Panc1 (cell line): ENCODE measurements around the gene MAP3K1. TPM values are rescaled to one million over a fixed set of nuclear protein-coding genes. Genes with fewer than 3 reads are reported as not detected.

Experiments used
- ATAC-seq: fragments of 200-7000 bp; cut with Tn5 transposase; 2 replicates; pipeline ENCODE4 v1.9.1; 2020; ENCODE audit warnings: mild to moderate bottlenecking, moderate library complexity
- BruUV-seq: library from RNA; stranded (reverse); fragments of 400-500 nt; replicated peaks from 2 replicates; lab custom pipeline; 2021; lab: Mats Ljungman, UMichigan
- CTCF ChIA-PET: fragments of 300-600 bp; sonication (Branson Sonifier 250); formaldehyde crosslinking; loops from one replicate; lab custom pipeline; 2022; ENCODE audit warnings: antibody characterized with exemption; lab: Charles Lee
- POLR2A ChIA-PET: fragments of 300-600 bp; sonication (Branson Sonifier 250); formaldehyde crosslinking; loops from one replicate; lab custom pipeline; 2022; ENCODE audit warnings: antibody characterized with exemption; lab: Charles Lee
- DNase-seq: peaks from one replicate; pipeline ENCODE4 v3.0.0-alpha.2; 2010; ENCODE audit warnings: low read depth, low spot score
- H3K27ac ChIP-seq: 2 replicates; pipeline ENCODE4 v1.5.1; 2011; ENCODE audit warnings: mild to moderate bottlenecking, low read length, inconsistent platforms
- H3K27me3 ChIP-seq: fragments of 200-500 bp; sonication (Bioruptor generic); 2 replicates; pipeline ENCODE4 v1.6.0; 2014; ENCODE audit warnings: low read length, inconsistent platforms; ENCODE audit not compliant: control insufficient read depth, insufficient read depth
- H3K36me3 ChIP-seq: fragments of 200-500 bp; sonication (Bioruptor generic); 2 replicates; pipeline ENCODE4 v1.5.1; 2014; ENCODE audit warnings: inconsistent platforms, mild to moderate bottlenecking, low read length, moderate library complexity; ENCODE audit not compliant: control insufficient read depth, insufficient read depth
- H3K4me1 ChIP-seq: 2 replicates; pipeline ENCODE4 v1.5.1; 2011; ENCODE audit warnings: inconsistent platforms, mild to moderate bottlenecking, low read length, moderate library complexity; ENCODE audit not compliant: control insufficient read depth, insufficient read depth
- H3K4me3 ChIP-seq, 2 experiments: 2 replicates each; pipeline ENCODE4 v1.5.1; 2011 to 2012; ENCODE audit warnings: low read depth in 2 of 2, low read length in 2 of 2, mild to moderate bottlenecking in 2 of 2, inconsistent platforms in 1 of 2, moderate library complexity in 1 of 2
- H3K9me3 ChIP-seq: fragments of 200-500 bp; sonication (Bioruptor generic); 2 replicates; pipeline ENCODE4 v1.5.1; 2014; ENCODE audit warnings: low read depth, mild to moderate bottlenecking, inconsistent platforms, low read length, moderate library complexity; ENCODE audit not compliant: control insufficient read depth, insufficient read depth
- CTCF ChIP-seq: fragments of 450-650 bp; IDR thresholded peaks from 2 replicates; pipeline ENCODE4 v1.5.1; 2017; ENCODE audit warnings: mild to moderate bottlenecking
- POLR2AphosphoS5 ChIP-seq: IDR thresholded peaks from 2 replicates; pipeline ENCODE4 v1.6.1; 2012; ENCODE audit warnings: mild to moderate bottlenecking, low read depth, low read length, moderate library complexity
- SIN3A ChIP-seq: IDR thresholded peaks from 2 replicates; pipeline ENCODE4 v1.6.1; 2012; ENCODE audit warnings: low read depth, mild to moderate bottlenecking, low read length, moderate library complexity, borderline replicate concordance; ENCODE audit not compliant: insufficient read depth
- TCF7L2 ChIP-seq: IDR thresholded peaks from 2 replicates; pipeline ENCODE4 v1.6.1; 2011; ENCODE audit warnings: mild to moderate bottlenecking, low read depth, low read length, inconsistent platforms
- in situ Hi-C: cut with HindIII; loops from 2 replicates; pipeline ENCODE4 v1.10.0; 2016; ENCODE audit warnings: low sequenced_read_pairs, low pct_unique_long_range_greater_than_20kb
- intact Hi-C: fragments of 100-400 bp; cut with micrococcal nuclease; formaldehyde crosslinking; loops from one replicate; pipeline ENCODE4 v1.10.0; 2022; ENCODE audit not compliant: unreplicated experiment
- total RNA-seq: library from RNA; stranded (reverse); gene quantifications from one replicate; pipeline ENCODE4 v1.2.1, GENCODE V29; 2021; ENCODE audit not compliant: unreplicated experiment
- TF ChIP-seq, protein P1 (sequence below), 2 experiments: IDR thresholded peaks; 2 replicates each; pipeline ENCODE4 v1.6.1; 2011 to 2012; ENCODE audit warnings: low read depth in 2 of 2, control low read depth in 1 of 2, low read length in 1 of 2, mild to moderate bottlenecking in 1 of 2, moderate library complexity in 1 of 2; ENCODE audit not compliant: insufficient read depth in 1 of 2

Gene MAP3K1
- total RNA-seq, 1 experiment from 2014 or later, result 6.2 TPM

GRCh38 chr5:56838409-56839039, 23.2 kb downstream of the MAP3K1 start:
- intact Hi-C loops (loop anchor here (1.0 to 10.0 kb wide), 2 partner anchors 364 to 568 kb away; no protein-coding TSS in a partner anchor), in situ Hi-C loops (no loop called here)
- Histone ChIP-seq H3K9me3 (no peaks in the 10 kb centered on the region), H3K27ac (peak overlapping the region; percentile 70), H3K36me3 (no peaks in the 10 kb centered on the region), H3K27me3 (no peaks in the 10 kb centered on the region), H3K4me1 (peaks cover 6% of the 10 kb centered on the region; the same call in 1 of the 2 replicates), H3K4me3 (peak overlapping the region; percentile 7 to 23; a peak in 3 of 4 replicates)
- DNase-seq (no peak), ATAC-seq (peak; percentile 76)
- ChIA-PET CTCF (interaction anchor here (0.7 to 2.2 kb wide), 5 partner anchors 13 to 569 kb away, joined by 3 to 21 read pairs (median 4); no protein-coding TSS in a partner anchor), POLR2A (interaction anchor here (0.6 kb wide), 1 partner anchor 568 kb away, joined by 3 read pairs; no protein-coding TSS in a partner anchor)
- no TSS peak for BruUV-seq
- TF ChIP-seq POLR2AphosphoS5, result no peak
- TF ChIP-seq CTCF, result peak; percentile 59

- no TSS peak for BruUV-seq
- ChIA-PET CTCF (interaction anchor here (0.7 to 2.2 kb wide), 5 partner anchors 12 to 570 kb away, joined by 3 to 21 read pairs (median 4); no protein-coding TSS in a partner anchor), POLR2A (no interaction called here)
- intact Hi-C loops (loop anchor here (10.0 kb wide), 1 partner anchor 364 kb away; no protein-coding TSS in a partner anchor), in situ Hi-C loops (no loop called here)
- Histone ChIP-seq H3K36me3 (no peaks in the 10 kb centered on the region), H3K9me3 (no peaks in the 10 kb centered on the region), H3K27me3 (no peaks in the 10 kb centered on the region), H3K4me3 (no peak overlapping the region), H3K4me1 (peaks cover 3% of the 10 kb centered on the region; the same call in 1 of the 2 replicates), H3K27ac (peak overlapping the region; percentile 70)
- no peak for ATAC-seq
- no peak for DNase-seq
- TF ChIP-seq CTCF, result no peak
- no peak for TF ChIP-seq SIN3A
Observed at GRCh38 chr5:56839062-56839461, 23.7 kb downstream of the MAP3K1 start.

DNA sequence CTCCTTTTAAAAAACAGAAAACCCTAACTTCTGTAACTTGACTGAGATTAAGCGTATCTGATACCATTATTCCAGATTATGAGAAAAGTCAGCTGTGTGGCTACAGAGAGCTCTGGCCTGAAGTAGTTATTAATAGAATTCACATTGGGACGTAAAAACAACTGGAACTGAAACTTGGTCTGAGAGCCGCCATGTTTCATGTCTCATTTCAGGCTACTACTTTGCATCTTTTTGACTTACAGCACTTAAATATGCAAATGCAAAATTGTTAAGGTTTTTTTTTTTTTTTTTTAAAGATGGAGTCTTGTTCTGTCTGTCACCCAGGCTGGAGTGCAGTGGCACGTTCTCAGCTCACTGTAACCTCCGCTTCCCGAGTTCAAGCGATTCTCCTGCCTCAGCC, 25.2 kb downstream of the MAP3K1 start:
- no peaks in the 10 kb centered on the region for H3K36me3 ChIP-seq
- intact Hi-C loops, result no loop called here
- H3K27ac ChIP-seq, result no peak overlapping the region
- no peaks in the 10 kb centered on the region for H3K27me3 ChIP-seq
- TF ChIP-seq, protein P1, sequence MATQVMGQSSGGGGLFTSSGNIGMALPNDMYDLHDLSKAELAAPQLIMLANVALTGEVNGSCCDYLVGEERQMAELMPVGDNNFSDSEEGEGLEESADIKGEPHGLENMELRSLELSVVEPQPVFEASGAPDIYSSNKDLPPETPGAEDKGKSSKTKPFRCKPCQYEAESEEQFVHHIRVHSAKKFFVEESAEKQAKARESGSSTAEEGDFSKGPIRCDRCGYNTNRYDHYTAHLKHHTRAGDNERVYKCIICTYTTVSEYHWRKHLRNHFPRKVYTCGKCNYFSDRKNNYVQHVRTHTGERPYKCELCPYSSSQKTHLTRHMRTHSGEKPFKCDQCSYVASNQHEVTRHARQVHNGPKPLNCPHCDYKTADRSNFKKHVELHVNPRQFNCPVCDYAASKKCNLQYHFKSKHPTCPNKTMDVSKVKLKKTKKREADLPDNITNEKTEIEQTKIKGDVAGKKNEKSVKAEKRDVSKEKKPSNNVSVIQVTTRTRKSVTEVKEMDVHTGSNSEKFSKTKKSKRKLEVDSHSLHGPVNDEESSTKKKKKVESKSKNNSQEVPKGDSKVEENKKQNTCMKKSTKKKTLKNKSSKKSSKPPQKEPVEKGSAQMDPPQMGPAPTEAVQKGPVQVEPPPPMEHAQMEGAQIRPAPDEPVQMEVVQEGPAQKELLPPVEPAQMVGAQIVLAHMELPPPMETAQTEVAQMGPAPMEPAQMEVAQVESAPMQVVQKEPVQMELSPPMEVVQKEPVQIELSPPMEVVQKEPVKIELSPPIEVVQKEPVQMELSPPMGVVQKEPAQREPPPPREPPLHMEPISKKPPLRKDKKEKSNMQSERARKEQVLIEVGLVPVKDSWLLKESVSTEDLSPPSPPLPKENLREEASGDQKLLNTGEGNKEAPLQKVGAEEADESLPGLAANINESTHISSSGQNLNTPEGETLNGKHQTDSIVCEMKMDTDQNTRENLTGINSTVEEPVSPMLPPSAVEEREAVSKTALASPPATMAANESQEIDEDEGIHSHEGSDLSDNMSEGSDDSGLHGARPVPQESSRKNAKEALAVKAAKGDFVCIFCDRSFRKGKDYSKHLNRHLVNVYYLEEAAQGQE (IDR thresholded peaks at IDR 0.05; ENCODE audit: insufficient read depth in 1 of 2, low read depth in 2 of 2, low read length in 1 of 2), result no peak
- TF ChIP-seq POLR2AphosphoS5 (no peak), CTCF (no peak), SIN3A (no peak), TCF7L2 (no peak)
- no peak overlapping the region for H3K4me3 ChIP-seq
- ChIA-PET CTCF (interaction anchor here (0.7 kb wide), 1 partner anchor 297 kb away, joined by 4 read pairs; no protein-coding TSS in a partner anchor), POLR2A (interaction anchor here (0.7 kb wide), 1 partner anchor 45 kb away, joined by 9 read pairs; no protein-coding TSS in a partner anchor)
- no TSS peak for BruUV-seq
- H3K9me3 ChIP-seq, result no peaks in the 10 kb centered on the region
- ATAC-seq (no peak), DNase-seq (no peak)
- peaks cover 3% of the 10 kb centered on the region; the same call in 1 of the 2 replicates for H3K4me1 ChIP-seq
- in situ Hi-C loops, result no loop called here
